PC-3 (cell line): ENCODE data around the gene DCDC1.

Experiments
- EZH2 ChIP-seq: fragments of 300-600 bp; sonication (generic); IDR thresholded peaks from one replicate; pipeline ENCODE4 v1.6.1; 2017; ENCODE audit warnings: antibody characterized with exemption, mild to moderate bottlenecking, low read length; ENCODE audit not compliant: unreplicated experiment
- TF ChIP-seq, protein P1 (sequence below): fragments of 300-600 bp; sonication (generic); conservative IDR thresholded peaks from 2 replicates; pipeline ENCODE4 v1.5.1; 2017; ENCODE audit warnings: antibody characterized with exemption, low read depth, mild to moderate bottlenecking, low read length

DNA sequence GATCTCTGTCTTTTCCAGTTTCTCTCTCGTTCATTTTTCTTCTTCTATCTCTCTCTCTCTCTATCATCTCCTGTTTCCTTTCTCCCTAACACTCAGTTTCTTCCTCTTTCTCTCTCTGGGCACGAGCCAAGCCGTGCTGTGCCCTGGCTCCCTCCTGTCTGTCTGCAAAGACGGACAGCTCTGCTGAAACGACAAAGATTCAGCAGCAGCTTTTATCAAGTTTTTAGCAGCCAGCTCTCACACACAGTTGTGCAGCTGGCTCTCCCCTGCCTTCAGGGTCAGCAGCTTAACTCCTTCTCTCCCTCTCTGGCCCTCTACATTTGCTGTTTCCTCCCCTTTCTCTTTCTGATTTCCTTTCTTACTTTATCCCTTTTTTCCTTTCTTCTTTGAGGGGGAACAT lies 431.4 kb downstream of the DCDC1 start:
- no peak for TF ChIP-seq EZH2
- TF ChIP-seq, protein P1, sequence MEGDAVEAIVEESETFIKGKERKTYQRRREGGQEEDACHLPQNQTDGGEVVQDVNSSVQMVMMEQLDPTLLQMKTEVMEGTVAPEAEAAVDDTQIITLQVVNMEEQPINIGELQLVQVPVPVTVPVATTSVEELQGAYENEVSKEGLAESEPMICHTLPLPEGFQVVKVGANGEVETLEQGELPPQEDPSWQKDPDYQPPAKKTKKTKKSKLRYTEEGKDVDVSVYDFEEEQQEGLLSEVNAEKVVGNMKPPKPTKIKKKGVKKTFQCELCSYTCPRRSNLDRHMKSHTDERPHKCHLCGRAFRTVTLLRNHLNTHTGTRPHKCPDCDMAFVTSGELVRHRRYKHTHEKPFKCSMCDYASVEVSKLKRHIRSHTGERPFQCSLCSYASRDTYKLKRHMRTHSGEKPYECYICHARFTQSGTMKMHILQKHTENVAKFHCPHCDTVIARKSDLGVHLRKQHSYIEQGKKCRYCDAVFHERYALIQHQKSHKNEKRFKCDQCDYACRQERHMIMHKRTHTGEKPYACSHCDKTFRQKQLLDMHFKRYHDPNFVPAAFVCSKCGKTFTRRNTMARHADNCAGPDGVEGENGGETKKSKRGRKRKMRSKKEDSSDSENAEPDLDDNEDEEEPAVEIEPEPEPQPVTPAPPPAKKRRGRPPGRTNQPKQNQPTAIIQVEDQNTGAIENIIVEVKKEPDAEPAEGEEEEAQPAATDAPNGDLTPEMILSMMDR: no peak
